Urothelium cell line (cell line): ENCODE measurements around the gene SOSTDC1.

ENCODE experiments used
- DNase-seq: peaks from one replicate; pipeline ENCODE4 v3.0.0; 2011; ENCODE audit warnings: low spot score, mixed read lengths
- FAIRE-seq: peaks from 2 replicates; lab custom pipeline; 2011; peaks lifted over from hg19 to GRCh38; lab: Jason Lieb, UNC

SOSTDC1 gene

DNA sequence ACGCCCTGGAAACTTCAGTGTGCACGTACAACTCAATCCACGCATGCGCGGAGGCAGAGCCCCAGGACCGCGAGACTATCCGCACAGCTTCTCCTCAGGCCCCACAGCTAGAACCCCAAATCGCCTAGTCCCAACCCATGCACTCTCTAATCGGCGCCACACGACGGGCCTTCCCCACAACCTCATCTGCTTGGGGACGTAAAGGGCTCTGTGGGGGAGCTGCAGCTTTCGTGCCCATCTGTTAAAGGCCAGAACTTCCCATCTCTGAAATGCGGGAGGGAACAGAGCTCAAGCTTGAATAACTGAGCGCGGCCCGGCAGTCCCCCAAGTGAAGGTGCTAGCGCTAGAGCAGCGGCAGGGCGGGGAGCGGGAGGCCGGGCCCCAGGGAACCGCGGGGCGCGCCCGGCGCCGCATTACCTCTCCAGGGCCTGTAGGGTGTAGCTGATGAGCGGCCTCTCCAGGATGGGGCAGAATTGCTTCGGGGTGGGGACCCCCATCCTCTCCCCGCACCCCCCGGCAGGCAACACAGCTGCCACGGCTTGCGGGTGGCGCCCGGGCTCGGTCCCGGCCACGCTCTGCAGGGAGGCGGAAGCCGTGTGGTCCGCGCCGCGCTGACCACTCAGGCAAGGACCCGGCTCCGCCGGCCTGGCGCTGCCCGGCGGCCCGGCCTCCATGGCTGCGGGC lies 44.7 kb downstream of the SOSTDC1 start:
- DNase-seq (peak; percentile 91), FAIRE-seq (no peak)

DNA sequence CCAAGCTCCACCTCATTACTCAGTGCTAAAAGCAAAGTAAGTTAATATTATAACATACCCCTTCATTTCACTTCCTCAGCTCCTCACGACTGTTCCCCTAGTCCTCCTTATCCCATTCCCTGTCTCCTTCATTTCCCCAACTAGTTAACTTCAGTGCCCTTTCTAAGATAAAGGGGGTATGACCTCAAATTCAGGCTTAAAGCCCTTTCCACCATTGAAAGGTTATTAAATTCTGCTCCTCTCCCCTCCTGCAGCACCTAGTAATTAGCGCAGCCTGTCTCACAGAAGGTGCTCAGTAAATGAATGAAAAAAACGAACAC lies 45.2 kb downstream of the SOSTDC1 start:
- no peak for DNase-seq
- FAIRE-seq, result no peak

DNA sequence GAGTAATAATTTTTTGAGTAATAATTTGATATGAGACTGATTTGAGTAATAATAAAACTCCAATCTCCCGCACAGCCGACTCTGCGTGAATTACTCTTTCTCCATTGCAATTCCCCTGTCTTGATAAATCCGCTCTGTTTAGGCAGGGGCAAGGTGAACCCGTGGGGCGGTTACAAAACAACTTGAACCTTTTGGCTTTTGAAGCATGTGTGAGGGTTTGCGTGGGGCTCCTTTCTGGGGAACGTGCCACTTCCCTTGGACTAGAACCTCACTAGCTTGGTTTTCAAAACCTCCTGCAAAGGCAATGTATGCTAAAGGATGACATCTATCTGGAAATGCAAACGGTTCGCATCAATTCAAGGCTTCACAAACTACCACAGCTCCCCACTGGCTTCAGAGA lies 45.7 kb downstream of the SOSTDC1 start:
- no peak for FAIRE-seq

DNA sequence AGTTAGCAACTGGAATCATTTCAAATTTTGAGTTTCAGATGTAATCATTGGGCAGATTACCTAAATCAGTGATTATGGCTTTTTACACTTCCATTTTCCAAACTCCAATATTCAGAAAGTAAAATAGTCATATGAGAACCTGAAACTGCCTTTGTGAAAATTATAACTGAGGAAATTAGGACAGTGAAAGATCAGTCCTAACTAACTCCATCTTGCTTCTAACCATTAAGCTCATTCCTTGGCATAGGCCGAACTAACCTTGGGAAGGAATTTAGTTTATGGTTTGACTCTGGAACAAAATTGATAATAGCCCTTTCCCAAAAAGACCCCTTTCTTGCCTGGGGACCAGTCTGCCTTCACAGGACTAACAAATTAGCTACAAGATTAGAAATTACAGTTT lies 46.4 kb downstream of the SOSTDC1 start:
- DNase-seq (no peak), FAIRE-seq (no peak)

More for the DNA sequence above, 45.7 kb downstream of the SOSTDC1 start:
- DNase-seq, result no peak

DNA sequence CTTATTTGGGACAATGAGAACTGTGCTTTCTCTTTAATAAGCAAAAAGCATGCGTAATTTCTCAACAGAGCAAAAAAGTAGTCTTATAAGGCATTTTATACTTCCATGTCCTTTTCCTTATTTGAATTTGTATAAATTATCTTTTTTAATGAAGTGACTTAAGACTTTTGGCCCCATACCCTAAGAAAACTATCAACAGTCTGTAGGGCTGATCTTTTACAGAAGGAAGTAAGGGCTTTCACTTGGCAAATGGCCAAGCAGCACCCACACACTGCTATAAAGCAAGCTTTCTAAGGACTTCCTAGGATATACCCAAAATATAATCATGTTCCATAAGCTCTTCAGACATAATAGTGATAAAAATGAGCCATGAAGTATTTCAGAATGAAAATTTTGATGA lies 47.6 kb downstream of the SOSTDC1 start:
- no peak for DNase-seq
- FAIRE-seq, result no peak

DNA sequence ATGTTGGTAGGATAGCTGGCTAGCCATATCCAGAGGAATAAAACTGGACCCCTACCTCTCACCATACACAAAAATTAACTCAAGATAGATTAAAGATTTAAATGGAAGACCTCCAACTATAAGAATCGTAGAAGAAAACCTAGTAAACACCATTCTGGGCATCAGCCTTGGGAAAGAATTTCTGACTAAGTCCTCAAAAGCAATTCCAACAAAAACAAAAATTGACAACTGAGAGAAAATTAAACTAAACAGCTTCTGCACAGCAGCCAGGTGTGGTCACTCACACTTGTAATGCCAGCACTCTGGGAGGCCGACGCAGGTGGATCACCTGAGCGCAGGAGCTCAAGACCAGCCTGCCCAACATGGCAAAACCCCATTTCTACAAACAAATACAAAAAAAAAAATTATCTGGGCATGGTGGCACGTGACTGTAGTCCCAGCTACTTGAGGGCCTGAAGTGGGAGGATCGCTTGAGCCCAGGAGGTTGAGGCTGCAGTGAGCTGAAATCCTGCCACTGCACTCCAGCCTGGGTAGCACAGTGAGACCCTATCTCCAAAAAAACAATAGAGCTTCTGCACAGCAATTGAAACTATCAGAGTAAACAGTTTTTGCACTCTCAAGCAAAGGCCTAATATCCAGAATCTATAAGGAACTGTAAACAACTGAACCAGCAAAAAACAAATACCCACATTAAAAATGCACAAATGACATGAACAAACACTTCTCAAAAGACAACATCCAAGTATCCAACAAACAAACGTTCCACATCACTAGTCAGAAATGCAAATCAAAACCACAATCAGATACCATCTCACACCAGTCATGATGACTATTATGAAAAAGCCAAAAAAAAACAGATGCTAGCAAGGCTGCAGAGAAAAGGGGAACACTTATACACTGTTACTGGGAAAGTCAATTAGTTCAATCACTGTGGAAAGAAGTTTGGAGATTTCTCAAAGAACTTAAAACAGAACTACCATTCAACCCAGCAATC lies 49.0 kb downstream of the SOSTDC1 start:
- DNase-seq (no peak), FAIRE-seq (no peak)

DNA sequence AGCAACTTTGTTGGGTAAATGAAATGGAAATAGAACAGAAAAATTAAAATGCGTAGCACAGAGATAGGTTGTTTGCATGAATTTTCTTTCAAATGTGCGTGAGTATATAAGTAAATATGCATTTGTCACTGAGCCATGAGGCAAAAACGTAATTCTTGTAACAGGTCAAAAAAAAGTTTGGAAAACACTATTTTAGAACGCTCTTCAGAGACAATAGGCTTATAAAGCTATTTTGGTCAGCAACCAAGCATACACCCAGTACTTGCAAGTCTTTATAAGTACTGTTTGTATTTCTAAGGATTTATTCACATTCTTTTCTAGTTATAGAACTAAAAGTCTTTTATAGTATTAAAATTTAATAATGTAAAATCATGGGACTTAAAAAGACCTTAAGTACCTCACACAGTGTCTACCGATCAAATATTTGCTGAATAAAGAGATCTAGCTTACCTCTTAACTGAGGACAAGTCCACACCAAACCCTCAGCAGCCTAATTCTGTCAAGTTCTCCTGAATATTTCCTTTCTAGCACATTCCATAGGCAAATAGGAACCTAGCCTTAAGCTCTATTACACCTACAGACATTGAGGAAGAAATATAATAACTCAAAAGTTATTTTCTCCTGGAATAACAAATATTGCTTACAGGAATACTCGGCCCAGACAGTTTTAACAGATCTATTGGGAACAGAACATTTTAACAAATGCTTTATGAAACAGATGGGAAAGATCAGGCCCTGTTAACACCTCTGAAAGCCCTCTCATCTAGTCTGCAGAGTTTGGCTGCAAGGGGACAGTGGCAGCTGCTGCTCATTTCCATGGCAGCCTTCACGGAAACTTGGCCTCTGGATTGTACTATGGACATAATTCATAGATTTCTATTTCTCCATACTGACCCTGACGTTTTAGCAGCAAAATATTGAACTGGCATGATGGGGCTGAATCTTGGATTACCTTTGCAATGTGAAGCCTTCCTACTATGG lies 53.0 kb downstream of the SOSTDC1 start:
- DNase-seq (no peak), FAIRE-seq (no peak)
